ENCODE data around the gene MRC1. TPM values are rescaled to one million over a fixed set of nuclear protein-coding genes. Genes with fewer than 3 reads are reported as not detected.

MRC1 gene
- total and polyA plus RNA-seq, 3 experiments from 2014 or later: 1.4 TPM; not detected in 1

DNA sequence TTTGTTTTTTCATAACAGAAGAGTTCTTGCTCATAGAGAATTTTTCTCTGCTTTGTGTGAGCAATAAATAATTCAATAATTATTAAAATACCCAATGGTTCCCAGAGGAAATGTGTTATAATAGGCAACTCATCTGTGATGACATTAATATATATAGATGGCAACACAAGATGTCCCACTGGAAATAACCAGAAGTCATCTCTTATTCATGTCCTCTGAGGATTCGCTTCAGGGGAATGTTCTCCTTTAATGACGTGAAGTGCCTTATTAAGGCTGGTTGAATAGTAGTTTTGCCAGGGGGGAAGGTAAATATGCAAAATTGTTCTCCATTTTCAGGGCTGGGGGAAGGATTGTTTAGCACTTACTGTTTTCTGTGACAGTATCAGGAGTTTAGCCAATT is 145.7 kb downstream of the MRC1 start:
- Mint-ChIP-seq H3K9me3 (peaks cover 0 to 3% (median 1%) of the 10 kb centered on the region in 5 donors), H3K27ac (no peak overlapping the region), H3K4me1 (no peaks in the 10 kb centered on the region), H3K4me3 (no peak overlapping the region), H3K27me3 (no peaks in the 10 kb centered on the region), H3K36me3 (no peaks in the 10 kb centered on the region)
- ChIA-PET CTCF (no interaction called here), POLR2A (no interaction called here)
- no peak overlapping the region for H3K4me3 ChIP-seq (ENCODE audit: low read length)
- no peaks in the 10 kb centered on the region for H3K9me3 ChIP-seq (ENCODE audit: low read length)
- H3K36me3 ChIP-seq (ENCODE audit: insufficient read depth, low read length): no peaks in the 10 kb centered on the region
- no peaks in the 10 kb centered on the region for H3K27me3 ChIP-seq (ENCODE audit: insufficient read depth, low read length, poor library complexity, severe bottlenecking)
- H3K27ac ChIP-seq (ENCODE audit: low read depth, low read length): no peak overlapping the region
- no peak for DNase-seq
- no peaks in the 10 kb centered on the region for H3K4me1 ChIP-seq (ENCODE audit: insufficient read depth, low read length)

DNA sequence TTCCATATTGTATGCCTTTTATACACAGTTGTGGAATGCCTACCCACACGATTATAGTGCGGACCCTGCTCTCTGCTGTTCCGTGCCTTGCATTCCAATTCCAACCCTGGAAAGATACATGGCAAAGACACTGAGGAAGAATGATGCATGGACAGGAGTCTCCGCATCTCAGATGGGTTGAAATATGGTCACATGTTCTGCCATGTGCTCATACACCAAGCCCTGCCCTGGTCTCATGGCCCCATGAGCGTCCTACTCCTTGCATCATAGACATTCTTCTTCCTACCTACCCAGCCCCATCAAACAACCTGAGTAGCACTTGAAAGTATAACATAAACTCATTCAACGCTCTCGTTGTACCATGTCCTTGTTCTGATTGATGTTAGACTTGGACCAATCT is 148.9 kb downstream of the MRC1 start:
- ChIA-PET POLR2A (no interaction called here), CTCF (no interaction called here)
- H3K27ac Mint-ChIP-seq: no peak overlapping the region
- no peaks in the 10 kb centered on the region for H3K27me3 Mint-ChIP-seq
- H3K4me1 Mint-ChIP-seq: no peaks in the 10 kb centered on the region
- Histone ChIP-seq H3K9me3 (ENCODE audit: low read length) (no peaks in the 10 kb centered on the region), H3K27ac (ENCODE audit: low read depth, low read length) (no peak overlapping the region), H3K4me3 (ENCODE audit: low read length) (no peak overlapping the region), H3K36me3 (ENCODE audit: insufficient read depth, low read length) (no peaks in the 10 kb centered on the region), H3K27me3 (ENCODE audit: insufficient read depth, low read length, poor library complexity, severe bottlenecking) (no peaks in the 10 kb centered on the region), H3K4me1 (ENCODE audit: insufficient read depth, low read length) (no peaks in the 10 kb centered on the region)
- no peak for DNase-seq
- H3K4me3 Mint-ChIP-seq: no peak overlapping the region
- H3K36me3 Mint-ChIP-seq: no peaks in the 10 kb centered on the region
- peaks cover 0 to 5% (median 1%) of the 10 kb centered on the region in 5 donors for H3K9me3 Mint-ChIP-seq

- H3K36me3 Mint-ChIP-seq: no peaks in the 10 kb centered on the region
- H3K36me3 ChIP-seq (ENCODE audit: insufficient read depth, low read length): no peaks in the 10 kb centered on the region
- no peaks in the 10 kb centered on the region for H3K4me1 ChIP-seq (ENCODE audit: insufficient read depth, low read length)
- CTCF ChIA-PET: no interaction called here
- no peaks in the 10 kb centered on the region for H3K9me3 ChIP-seq (ENCODE audit: low read length)
- no peaks in the 10 kb centered on the region for H3K4me1 Mint-ChIP-seq
- no peaks in the 10 kb centered on the region for H3K27me3 Mint-ChIP-seq
- H3K27ac ChIP-seq (ENCODE audit: low read depth, low read length): no peak overlapping the region
- H3K4me3 Mint-ChIP-seq: no peak overlapping the region
- POLR2A ChIA-PET: no interaction called here
- H3K27me3 ChIP-seq (ENCODE audit: insufficient read depth, low read length, poor library complexity, severe bottlenecking): no peaks in the 10 kb centered on the region
- DNase-seq: no peak
- H3K9me3 Mint-ChIP-seq: peaks cover 0 to 7% (median 4%) of the 10 kb centered on the region in 5 donors
- no peak overlapping the region for H3K4me3 ChIP-seq (ENCODE audit: low read length)
- H3K27ac Mint-ChIP-seq: no peak overlapping the region
Observed at GRCh38 chr10:17959870-17960269, 150.7 kb downstream of the MRC1 start.

Other genes starting within 250 kb of the MRC1 start
- gene HACD1, start 192.0 kb upstream of the MRC1 start, total RNA-seq: 1 to 10 TPM; 1.9 to 2.2 TPM
- 1.1 TPM for gene HACD1, start 192.0 kb upstream of the MRC1 start, polyA plus RNA-seq
- gene STAM, start 165.2 kb upstream of the MRC1 start, total RNA-seq: 10 to 100 TPM; 18.5 to 22.3 TPM
- 7.8 TPM for gene STAM, start 165.2 kb upstream of the MRC1 start, polyA plus RNA-seq
- under 1 TPM; 0.09 to 0.11 TPM for gene TMEM236, start 57.1 kb upstream of the MRC1 start, total RNA-seq
- not detected for gene TMEM236, start 57.1 kb upstream of the MRC1 start, polyA plus RNA-seq
- gene SLC39A12, start 142.6 kb downstream of the MRC1 start, total RNA-seq: not detected
- not detected for gene SLC39A12, start 142.6 kb downstream of the MRC1 start, polyA plus RNA-seq

All from CD8-positive, alpha-beta memory T cell (primary cell).